Measurements from ENCODE around the gene ZMYM5. TPM values are rescaled to one million over a fixed set of nuclear protein-coding genes. Genes with fewer than 3 reads are reported as not detected.

The ZMYM5 gene
- total RNA-seq = 10 to 100 TPM; 10.4 to 12.2 TPM
- 15.2 TPM for polyA plus RNA-seq (2013, experiment 1 of 2)
- polyA plus RNA-seq (2013, experiment 2 of 2) = 15.2 TPM
- long read RNA-seq, experiment 1, partial matches to known transcripts = 1 of 3 reads
- long read RNA-seq, experiment 1, other reads (novel, unspliced or antisense) = 2 of 3 reads
- long read RNA-seq, experiment 2, transcript ZMYM5-201 (8 exons, 3,268 nt) = major isoform, 7 of 27 reads
- long read RNA-seq, experiment 2, partial matches to known transcripts = 3 of 27 reads
- long read RNA-seq, experiment 2, other reads (novel, unspliced or antisense) = 15 of 27 reads
- long read RNA-seq, experiment 3, transcript ZMYM5-201 (8 exons, 3,268 nt) = major isoform, 8 of 46 reads
- long read RNA-seq, experiment 3, transcript ZMYM5-202 (6 exons, 1,382 nt) = minor isoform, 7 of 46 reads
- long read RNA-seq, experiment 3, partial matches to known transcripts = 10 of 46 reads
- long read RNA-seq, experiment 3, other reads (novel, unspliced or antisense) = 16 of 46 reads
- long read RNA-seq, experiment 4, transcript ZMYM5-202 (6 exons, 1,382 nt) = major isoform, 5 of 22 reads
- long read RNA-seq, experiment 4, partial matches to known transcripts = 2 of 22 reads
- long read RNA-seq, experiment 4, other reads (novel, unspliced or antisense) = 8 of 22 reads

- Mint-ChIP-seq H3K4me1 (peaks cover 18% of the 10 kb centered on the region), H3K36me3 (ENCODE audit: low read depth) (peaks cover 14% of the 10 kb centered on the region), H3K4me3 (peak within 1 kb of the TSS; percentile 92), H3K27me3 (ENCODE audit: insufficient read depth) (no peaks in the 10 kb centered on the region), H3K27ac (peak within 1 kb of the TSS; percentile 96), H3K9me3 (no peaks in the 10 kb centered on the region)
- DNase-seq = peak; percentile 100
- Histone ChIP-seq H3K9ac (ENCODE audit: extremely low read depth, low read length, poor library complexity, severe bottlenecking) (peak within 1 kb of the TSS; percentile 78), H3K36me3 (ENCODE audit: control insufficient read depth, insufficient read depth, low read length) (peaks cover 14% of the 10 kb centered on the region), H3K27me3 (ENCODE audit: control insufficient read depth, insufficient read depth, low read length, poor library complexity, severe bottlenecking) (no peaks in the 10 kb centered on the region), H3K4me1 (ENCODE audit: control insufficient read depth, insufficient read depth, low read length) (no peaks in the 10 kb centered on the region), H3K27ac (ENCODE audit: low read depth, low read length) (peak within 1 kb of the TSS; percentile 96), H3K9me3 (ENCODE audit: control insufficient read depth, low read length) (no peaks in the 10 kb centered on the region), H3K4me3 (ENCODE audit: low read length) (peak within 1 kb of the TSS; percentile 99)
- no peak for TF ChIP-seq CTCF (conservative IDR thresholded peaks at IDR 0.05)
- 0% methylated on average over 26 to 79 of the region's 79 CpGs for WGBS, 2 experiments (ENCODE audit: insufficient coverage in 1 of 2, insufficient read length in 1 of 2)
Observed at GRCh38 chr13:19863323-19864023, at the start of gene ZMYM5. Gene ZMYM5, minus strand, starts transcription at chr13:19863649. Its CDS starts 11,469 bp downstream, at chr13:19852180.

GRCh38 chr13:19910336-19911072, 47.1 kb upstream of the ZMYM5 start:
- Mint-ChIP-seq H3K4me1 (no peaks in the 10 kb centered on the region), H3K4me3 (no peak overlapping the region), H3K9me3 (no peaks in the 10 kb centered on the region), H3K27ac (no peak overlapping the region), H3K27me3 (ENCODE audit: insufficient read depth) (no peaks in the 10 kb centered on the region), H3K36me3 (ENCODE audit: low read depth) (no peaks in the 10 kb centered on the region)
- Histone ChIP-seq H3K4me3 (ENCODE audit: low read length) (no peak overlapping the region), H3K9ac (ENCODE audit: extremely low read depth, low read length, poor library complexity, severe bottlenecking) (no peak overlapping the region), H3K9me3 (ENCODE audit: control insufficient read depth, low read length) (no peaks in the 10 kb centered on the region), H3K4me1 (ENCODE audit: control insufficient read depth, insufficient read depth, low read length) (no peaks in the 10 kb centered on the region), H3K36me3 (ENCODE audit: control insufficient read depth, insufficient read depth, low read length) (no peaks in the 10 kb centered on the region), H3K27ac (ENCODE audit: low read depth, low read length) (no peak overlapping the region), H3K27me3 (ENCODE audit: control insufficient read depth, insufficient read depth, low read length, poor library complexity, severe bottlenecking) (no peaks in the 10 kb centered on the region)
- TF ChIP-seq CTCF (conservative IDR thresholded peaks at IDR 0.05) = no peak
- 80 to 95% methylated on average over 8 to 9 of the region's 9 CpGs for WGBS, 2 experiments (ENCODE audit: insufficient coverage in 1 of 2, insufficient read length in 1 of 2)
- no peak for DNase-seq
